Neural progenitor cell (in vitro differentiated cells): Measurements from ENCODE around the gene OR2B3.

Experiments
- EZH2 ChIP-seq: fragments of 200-600 bp; sonication (generic); IDR thresholded peaks from 2 replicates; pipeline ENCODE4 v1.6.1; 2017; ENCODE audit warnings: antibody characterized with exemption, mild to moderate bottlenecking, moderate library complexity
- EZH2phosphoT487 ChIP-seq: fragments of 200-600 bp; sonication (generic); IDR thresholded peaks from 2 replicates; pipeline ENCODE4 v1.6.1; 2017; ENCODE audit warnings: antibody characterized with exemption
- TF ChIP-seq, protein P1 (sequence below): fragments of 200-600 bp; sonication (generic); IDR thresholded peaks from 2 replicates; pipeline ENCODE4 v1.5.1; 2017; ENCODE audit warnings: antibody characterized with exemption, mild to moderate bottlenecking

DNA sequence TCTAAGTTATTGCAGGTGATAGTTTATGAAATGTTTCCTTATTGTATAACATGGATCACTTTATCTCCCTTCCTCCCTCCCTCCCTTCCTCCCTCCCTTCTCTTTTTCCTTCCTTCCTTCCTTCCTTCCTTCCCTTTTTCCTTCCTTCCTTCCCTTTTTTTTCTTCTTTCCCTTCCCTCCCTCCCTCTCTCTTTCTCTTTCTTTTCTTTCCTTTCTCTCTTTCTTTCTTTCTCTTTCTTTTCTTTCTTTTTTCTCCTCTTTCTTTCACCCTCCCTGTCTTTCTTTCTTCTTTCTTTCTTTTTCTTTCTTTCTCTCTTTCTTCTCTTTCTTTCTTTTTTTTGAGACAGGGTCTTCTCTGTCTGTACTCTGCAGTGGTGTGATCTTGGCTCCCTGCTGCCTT lies 5.8 kb downstream of the OR2B3 start:
- TF ChIP-seq EZH2phosphoT487 (no peak), EZH2 (no peak)
- TF ChIP-seq, protein P1, sequence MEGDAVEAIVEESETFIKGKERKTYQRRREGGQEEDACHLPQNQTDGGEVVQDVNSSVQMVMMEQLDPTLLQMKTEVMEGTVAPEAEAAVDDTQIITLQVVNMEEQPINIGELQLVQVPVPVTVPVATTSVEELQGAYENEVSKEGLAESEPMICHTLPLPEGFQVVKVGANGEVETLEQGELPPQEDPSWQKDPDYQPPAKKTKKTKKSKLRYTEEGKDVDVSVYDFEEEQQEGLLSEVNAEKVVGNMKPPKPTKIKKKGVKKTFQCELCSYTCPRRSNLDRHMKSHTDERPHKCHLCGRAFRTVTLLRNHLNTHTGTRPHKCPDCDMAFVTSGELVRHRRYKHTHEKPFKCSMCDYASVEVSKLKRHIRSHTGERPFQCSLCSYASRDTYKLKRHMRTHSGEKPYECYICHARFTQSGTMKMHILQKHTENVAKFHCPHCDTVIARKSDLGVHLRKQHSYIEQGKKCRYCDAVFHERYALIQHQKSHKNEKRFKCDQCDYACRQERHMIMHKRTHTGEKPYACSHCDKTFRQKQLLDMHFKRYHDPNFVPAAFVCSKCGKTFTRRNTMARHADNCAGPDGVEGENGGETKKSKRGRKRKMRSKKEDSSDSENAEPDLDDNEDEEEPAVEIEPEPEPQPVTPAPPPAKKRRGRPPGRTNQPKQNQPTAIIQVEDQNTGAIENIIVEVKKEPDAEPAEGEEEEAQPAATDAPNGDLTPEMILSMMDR: no peak
